WI38 (cell line): ENCODE results near the gene UBL4A.

Experiments used
- H3K4me3 ChIP-seq: 2 replicates; pipeline ENCODE4 v1.5.1; 2011; ENCODE audit warnings: low read depth, mild to moderate bottlenecking, control low read depth, low read length
- CTCF ChIP-seq: IDR thresholded peaks from 2 replicates; pipeline ENCODE4 v1.5.1; 2012; ENCODE audit warnings: low read depth, mild to moderate bottlenecking, control low read depth, low read length

UBL4A gene

GRCh38 chrX:154486396-154487207 lies at the start of gene UBL4A:
Gene UBL4A (minus strand): TSS chrX:154486615. CDS start chrX:154486584, 31 bp downstream.
- peak within 1 kb of the TSS; percentile 59 for H3K4me3 ChIP-seq
- TF ChIP-seq CTCF: no peak

GRCh38 chrX:154535892-154536291 lies 49.5 kb upstream of the UBL4A start:
- TF ChIP-seq CTCF: no peak
- no peak overlapping the region for H3K4me3 ChIP-seq

- peak; percentile 99 for TF ChIP-seq CTCF
- H3K4me3 ChIP-seq: no peak overlapping the region
These were observed 48.3 kb upstream of the UBL4A start for GRCh38 chrX:154534526-154535322.

- no peak overlapping the region for H3K4me3 ChIP-seq
- no peak for TF ChIP-seq CTCF
These were observed 46.3 kb upstream of the UBL4A start for GRCh38 chrX:154532690-154533089.

GRCh38 chrX:154531626-154532025 lies 45.2 kb upstream of the UBL4A start:
- no peak overlapping the region for H3K4me3 ChIP-seq
- TF ChIP-seq CTCF: no peak

GRCh38 chrX:154530286-154530685 lies 43.9 kb upstream of the UBL4A start:
- no peak overlapping the region for H3K4me3 ChIP-seq
- no peak for TF ChIP-seq CTCF

GRCh38 chrX:154529206-154529612 lies 42.8 kb upstream of the UBL4A start:
- no peak for TF ChIP-seq CTCF
- no peak overlapping the region for H3K4me3 ChIP-seq
